T-helper 22 cell (primary cell): ENCODE data around the gene AMOTL1.
"Not testable (repeated sequence)": the region's sequence is repeated elsewhere in the genome, so short reads cannot be mapped to it uniquely, and the experiment has no call there.

Experiments
- DNase-seq: peaks from one replicate; pipeline ENCODE4 v3.0.0-alpha.2; 2020; ENCODE audit warnings: low read depth

AMOTL1 gene

GRCh38 chr11:94793002-94793401 lies 24.8 kb downstream of the AMOTL1 start:
- DNase-seq, result no peak

GRCh38 chr11:94793822-94794221 lies 25.7 kb downstream of the AMOTL1 start:
- no peak for DNase-seq

DNA sequence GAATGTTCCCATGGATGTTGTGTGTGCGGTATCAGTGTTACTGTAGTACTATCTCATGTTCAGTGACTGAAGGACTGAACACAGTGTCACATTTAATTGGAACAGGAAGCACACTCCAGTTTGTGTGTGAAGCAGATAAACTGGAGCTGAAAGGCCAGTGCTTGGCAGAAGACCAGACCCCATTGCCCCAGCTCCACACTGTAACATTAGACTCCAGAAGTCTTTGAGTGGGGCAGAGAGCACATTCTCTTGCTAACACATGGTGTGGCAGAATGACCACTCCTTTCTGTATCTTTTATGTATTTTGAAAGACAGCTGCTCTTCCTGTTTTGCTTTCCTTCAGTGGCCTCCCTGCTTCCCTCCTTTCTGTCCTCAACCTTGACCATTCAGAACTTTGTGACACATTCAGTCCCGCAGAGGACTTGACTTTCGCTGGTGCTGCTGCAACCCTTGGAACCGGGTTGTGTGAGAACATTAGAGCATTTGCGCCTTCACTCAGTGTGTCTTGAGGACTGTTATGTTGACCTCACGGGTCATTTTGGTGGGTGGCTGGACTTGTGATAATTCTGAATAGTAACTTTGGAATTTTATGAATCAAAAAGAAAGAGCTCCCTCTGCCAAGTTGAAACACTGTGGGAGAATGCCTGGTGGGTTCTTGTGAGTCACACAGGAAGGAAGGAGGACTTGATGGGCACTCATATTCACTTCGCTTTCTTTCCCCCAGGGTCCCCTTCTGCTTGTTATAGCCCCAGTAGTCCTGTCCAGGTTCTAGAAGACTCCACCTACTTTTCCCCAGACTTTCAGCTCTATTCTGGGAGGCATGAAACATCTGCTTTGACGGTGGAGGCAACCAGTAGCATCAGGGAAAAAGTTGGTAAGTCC lies 26.4 kb downstream of the AMOTL1 start:
- no peak for DNase-seq

DNA sequence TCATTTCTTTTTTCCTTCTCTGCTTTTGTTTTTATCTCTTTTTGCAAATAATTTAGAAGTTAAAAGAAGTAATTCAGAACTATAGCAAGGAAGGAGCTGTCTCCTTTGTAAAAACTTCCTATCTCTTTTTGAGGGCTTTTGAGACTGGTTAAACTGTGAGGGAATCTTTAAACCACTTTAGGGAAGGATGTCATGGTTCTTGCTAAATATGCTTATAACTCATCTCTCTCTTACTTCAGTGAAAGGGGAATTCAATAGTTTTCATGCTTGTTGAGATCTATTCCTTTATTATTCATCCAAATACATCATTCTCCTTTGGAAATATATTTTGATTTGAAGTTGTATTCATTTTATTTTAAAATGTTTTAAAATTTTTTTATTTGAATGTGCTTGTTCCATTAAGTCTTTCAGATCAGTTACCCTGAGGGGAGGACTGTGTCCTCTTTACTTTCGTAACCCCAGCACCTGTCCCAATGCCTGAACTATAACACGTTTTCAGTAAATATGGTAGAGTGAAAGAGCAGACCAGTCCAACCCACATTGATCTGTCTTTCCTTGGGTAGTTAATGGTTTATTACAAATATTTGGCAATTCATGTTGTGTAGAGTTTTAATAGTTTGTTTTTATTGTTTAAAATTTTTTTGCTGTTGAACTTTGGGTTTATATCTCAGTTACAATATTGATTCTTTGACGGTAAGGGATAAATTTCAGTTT lies 27.5 kb downstream of the AMOTL1 start:
- no peak for DNase-seq

DNA sequence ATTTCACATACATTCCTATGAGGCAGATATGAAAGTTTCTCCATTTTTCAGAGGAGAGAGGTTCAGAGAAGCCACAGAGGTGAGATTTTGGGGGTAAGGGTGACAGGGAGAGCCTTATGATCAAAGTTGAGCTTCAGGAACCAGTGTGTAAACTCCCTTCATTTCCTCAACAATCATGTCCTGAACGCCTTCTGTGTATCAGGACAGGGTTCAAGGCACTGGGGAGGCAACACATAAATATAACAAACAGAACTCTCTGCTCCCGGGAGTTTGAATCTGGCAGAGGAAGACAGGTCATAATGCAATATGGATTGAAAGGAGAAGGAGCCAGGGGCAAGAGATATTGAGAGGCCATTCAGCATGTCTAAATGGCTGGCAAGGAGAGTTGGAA lies 28.0 kb downstream of the AMOTL1 start:
- no peak for DNase-seq

DNA sequence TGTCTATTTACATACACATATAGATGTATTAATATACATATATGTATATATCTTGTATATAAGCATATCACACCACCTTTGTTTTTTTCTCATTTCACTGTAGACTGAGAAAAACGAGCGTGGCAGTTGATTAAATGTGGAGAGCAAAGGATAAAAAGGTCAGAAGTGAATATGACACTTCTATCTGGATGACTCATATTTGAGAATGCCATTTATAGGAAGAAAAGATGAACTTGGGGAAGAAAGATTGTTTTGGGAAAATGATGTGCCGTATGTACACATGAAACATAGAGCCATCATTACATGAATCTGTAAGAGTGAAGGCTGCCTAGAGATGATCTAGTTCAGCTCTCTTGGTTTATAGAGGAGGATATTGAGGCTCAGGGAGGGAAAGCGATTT lies 28.7 kb downstream of the AMOTL1 start:
- no peak for DNase-seq

DNA sequence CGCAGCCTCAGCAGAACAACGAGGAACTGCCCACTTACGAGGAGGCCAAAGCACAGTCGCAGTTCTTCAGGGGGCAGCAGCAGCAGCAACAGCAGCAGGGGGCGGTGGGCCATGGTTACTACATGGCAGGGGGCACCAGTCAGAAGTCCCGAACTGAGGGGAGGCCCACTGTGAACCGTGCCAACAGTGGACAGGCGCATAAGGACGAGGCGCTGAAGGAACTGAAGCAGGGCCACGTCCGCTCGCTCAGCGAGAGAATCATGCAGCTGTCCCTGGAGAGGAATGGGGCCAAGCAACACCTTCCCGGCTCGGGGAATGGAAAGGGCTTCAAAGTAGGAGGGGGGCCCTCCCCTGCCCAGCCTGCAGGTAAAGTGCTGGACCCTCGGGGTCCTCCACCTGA lies 31.6 kb downstream of the AMOTL1 start:
- DNase-seq, result no peak

- DNase-seq, result no peak
Measured at GRCh38 chr11:94800414-94800813, 32.3 kb downstream of the AMOTL1 start.

DNA sequence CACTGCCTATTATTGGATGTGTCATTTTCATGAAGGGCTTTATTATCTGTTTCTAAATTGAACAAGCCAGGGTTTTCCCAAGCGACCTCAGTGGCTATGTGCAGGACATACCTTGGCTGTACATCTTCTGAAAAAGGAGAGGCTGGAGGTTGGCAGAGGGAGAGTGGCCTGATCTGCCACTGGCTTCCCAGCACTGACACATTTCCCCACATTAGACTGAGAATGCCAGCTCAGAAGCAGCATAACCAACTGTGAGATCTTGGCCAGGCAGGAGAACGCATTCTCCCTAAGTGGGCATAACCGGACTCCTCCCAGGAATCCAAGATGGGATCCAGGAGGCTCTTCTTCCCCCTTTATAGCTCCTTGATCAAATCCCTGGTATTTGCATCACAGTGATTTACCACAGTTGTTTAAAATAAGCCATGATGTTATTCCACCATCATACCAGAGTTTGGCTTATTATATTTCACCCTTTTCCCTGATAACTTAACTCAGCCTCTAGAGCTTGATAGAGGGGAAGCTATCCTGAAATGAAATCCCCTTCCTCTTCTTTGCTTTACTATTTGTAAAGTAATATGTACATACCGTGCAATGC lies 33.8 kb downstream of the AMOTL1 start:
- DNase-seq, result no peak

- DNase-seq, result no peak
Measured at GRCh38 chr11:94802501-94802900, 34.3 kb downstream of the AMOTL1 start.

DNA sequence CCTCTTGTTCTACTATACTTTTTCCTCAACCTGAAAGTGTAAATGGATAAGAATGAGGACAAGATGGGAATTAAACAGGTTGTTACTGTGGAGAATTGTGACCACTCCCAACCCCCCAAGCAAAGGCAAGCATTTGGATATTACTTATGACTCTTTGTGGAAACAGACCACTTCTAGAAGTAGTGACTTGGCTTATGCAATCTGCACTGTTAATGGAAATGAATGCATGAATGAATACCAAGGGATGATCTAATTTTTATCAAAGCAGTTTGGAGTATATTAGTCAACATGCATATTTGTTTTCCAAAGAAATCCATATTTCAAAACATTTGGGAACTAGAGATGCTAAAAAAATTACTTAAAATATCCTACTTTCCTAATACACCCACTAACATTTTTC lies 35.3 kb downstream of the AMOTL1 start:
- no peak for DNase-seq

- DNase-seq, result no peak
Measured at GRCh38 chr11:94804874-94805273, 36.7 kb downstream of the AMOTL1 start.

DNA sequence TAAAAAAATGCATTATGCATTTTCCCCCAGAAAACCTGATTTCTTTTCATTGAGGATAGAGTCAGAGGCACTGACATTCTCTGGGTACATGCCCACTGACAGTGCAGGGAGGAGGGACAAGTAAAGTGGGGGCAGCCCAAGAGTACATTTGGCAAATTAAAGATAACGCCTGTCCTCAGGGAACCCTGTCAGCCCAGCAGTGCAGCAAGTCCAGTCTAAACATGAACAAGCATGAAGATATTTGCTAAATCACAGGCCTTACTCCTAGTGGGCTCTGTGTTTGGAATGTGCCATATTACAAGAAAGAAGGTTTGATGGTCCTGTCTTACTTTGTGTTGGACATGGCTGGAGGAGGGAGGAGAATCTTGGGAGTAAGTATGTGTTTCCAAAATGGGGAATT lies 37.9 kb downstream of the AMOTL1 start:
- DNase-seq, result no peak

DNA sequence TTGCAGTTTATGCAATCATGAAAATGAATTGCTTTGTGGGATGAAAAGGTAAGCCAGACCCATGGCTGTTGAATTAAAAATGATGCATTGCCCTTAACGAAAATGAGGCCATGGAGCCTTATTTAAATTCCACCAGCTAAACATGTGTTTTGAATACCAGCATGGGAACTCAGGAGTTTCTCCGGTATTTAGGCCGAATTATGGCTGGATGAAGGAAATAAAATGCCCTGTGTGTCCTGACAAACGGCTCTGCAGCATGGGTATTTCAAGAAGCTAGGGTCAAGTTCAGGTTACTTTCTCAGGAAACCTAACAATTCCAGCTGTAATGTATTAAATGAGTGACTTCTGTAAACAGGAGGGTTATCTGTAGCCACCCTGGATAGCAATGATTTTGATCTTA lies 38.3 kb downstream of the AMOTL1 start:
- no peak for DNase-seq

DNA sequence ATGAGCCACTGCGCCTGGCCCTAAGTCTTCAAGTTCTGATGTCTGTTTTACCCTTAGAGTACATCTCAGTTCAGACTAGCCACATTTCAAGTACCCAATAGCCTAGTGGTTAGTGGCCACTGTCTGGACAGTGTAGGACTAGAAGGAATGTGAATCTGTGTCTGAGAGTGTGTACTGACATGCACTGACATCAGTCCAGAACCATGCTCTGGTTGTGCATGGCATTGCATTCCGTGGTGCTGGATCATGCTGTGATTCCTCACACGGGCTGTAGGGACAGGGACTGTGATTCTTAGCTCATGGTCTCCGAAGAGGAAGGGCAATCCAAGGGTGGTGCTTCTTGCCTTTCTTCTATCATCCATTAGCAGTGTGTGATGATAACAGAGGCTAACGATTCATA lies 41.1 kb downstream of the AMOTL1 start:
- DNase-seq, result no peak

- DNase-seq, result not testable (repeated sequence)
Measured at GRCh38 chr11:94812724-94813720, 44.9 kb downstream of the AMOTL1 start.

DNA sequence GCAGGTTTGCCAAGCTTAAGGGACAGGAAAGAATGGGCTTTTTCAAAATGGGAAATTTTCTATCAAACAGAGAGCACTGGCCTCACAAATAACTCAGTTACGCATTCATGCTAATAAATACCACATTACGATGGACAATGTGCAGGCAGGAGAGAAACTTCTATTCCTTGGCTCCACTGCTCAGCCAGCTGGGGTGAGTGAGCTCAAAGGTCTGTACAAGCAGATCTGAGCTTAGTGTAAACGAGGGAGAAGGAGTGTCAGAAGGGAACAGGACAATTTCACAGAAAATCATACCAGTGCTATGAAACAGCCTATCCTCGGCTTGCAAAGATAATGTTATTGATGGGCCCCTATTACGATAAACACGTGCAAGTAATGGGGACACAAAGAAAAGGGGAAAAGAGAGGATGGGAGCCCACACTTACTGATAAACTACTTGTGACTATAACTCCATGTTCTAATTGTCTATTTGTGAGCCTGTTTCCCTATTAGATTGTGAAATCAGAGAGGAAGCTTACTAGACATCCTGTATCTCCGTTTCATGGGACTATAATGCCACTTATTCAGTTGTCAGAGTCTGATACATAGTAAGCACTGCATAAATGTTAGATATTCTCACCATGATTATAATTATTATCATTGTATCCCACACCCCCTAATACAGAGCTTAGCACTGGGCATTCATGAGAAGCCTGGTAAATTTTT lies 46.3 kb downstream of the AMOTL1 start:
- no peak for DNase-seq

DNA sequence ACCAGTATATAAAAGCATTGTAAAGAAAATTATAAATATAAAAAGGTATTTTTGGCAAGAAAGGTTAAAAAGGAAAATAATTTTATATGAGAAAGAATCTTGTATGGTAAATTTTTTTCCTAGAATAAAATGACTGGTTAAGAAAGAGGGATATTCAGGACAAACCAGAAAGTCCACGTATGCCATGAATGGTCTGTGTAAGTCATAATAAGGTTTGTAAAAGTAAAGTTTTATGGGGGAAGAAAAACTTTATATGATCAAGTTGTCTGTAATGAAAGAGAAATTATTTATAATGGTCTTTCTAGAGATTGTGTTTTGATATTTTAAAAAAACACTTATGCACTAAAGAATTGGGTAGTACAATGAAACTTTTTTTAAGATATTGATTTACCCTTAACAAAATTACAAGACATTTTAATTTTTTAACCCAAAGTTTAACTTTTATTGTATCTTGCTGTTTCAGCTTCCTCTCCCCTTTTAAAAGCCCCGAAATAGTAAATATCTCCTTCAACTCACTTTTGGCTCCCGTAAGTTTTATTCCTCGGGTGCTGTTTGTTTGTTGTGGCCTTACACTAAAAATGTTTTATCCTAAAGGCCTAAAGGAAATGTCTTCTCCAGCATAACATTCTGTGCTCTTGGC lies 47.7 kb downstream of the AMOTL1 start:
- no peak for DNase-seq

- no peak for DNase-seq
Measured at GRCh38 chr11:94820480-94820879, 52.3 kb downstream of the AMOTL1 start.

- DNase-seq, result no peak
Measured at GRCh38 chr11:94821439-94821838, 53.3 kb downstream of the AMOTL1 start.

- DNase-seq, result no peak
Measured at GRCh38 chr11:94822080-94822479, 53.9 kb downstream of the AMOTL1 start.
